ENCODE results near the gene PCBP3.

PCBP3 gene

DNA sequence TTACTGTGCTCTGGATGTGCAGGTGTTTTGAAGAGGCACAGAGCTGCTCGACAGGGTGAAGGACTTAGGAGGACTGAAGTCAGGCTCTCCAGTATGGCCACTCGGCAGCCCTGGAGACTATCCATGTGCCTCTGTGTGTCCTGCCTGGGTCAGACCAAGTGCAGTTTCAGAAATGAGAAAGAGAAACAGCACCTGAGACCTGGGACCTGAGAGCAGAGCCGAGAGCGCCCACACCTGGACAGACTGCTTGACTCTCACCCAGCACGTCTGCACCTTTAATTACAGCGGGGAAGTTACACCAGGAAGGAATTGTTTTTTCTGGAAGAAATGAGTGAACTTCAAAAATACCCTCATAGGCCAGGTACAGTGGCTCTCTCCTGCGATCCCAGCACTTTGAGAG is 278.4 kb downstream of the PCBP3 start:
- H3K27ac ChIP-seq, result no peak overlapping the region
- TF ChIP-seq, protein P1, sequence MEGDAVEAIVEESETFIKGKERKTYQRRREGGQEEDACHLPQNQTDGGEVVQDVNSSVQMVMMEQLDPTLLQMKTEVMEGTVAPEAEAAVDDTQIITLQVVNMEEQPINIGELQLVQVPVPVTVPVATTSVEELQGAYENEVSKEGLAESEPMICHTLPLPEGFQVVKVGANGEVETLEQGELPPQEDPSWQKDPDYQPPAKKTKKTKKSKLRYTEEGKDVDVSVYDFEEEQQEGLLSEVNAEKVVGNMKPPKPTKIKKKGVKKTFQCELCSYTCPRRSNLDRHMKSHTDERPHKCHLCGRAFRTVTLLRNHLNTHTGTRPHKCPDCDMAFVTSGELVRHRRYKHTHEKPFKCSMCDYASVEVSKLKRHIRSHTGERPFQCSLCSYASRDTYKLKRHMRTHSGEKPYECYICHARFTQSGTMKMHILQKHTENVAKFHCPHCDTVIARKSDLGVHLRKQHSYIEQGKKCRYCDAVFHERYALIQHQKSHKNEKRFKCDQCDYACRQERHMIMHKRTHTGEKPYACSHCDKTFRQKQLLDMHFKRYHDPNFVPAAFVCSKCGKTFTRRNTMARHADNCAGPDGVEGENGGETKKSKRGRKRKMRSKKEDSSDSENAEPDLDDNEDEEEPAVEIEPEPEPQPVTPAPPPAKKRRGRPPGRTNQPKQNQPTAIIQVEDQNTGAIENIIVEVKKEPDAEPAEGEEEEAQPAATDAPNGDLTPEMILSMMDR (IDR thresholded peaks at IDR 0.05), result peak; percentile 6; the same call in 1 of the 2 replicates
- no peak for TF ChIP-seq ZFX (IDR thresholded peaks at IDR 0.05; ENCODE audit: borderline replicate concordance)

GRCh38 chr21:45922648-45923047 is 279.1 kb downstream of the PCBP3 start:
- TF ChIP-seq, protein P1 (IDR thresholded peaks at IDR 0.05), result no peak
- TF ChIP-seq ZFX (IDR thresholded peaks at IDR 0.05; ENCODE audit: borderline replicate concordance), result no peak

GRCh38 chr21:45923146-45923545 is 279.6 kb downstream of the PCBP3 start:
- no peak overlapping the region for H3K27ac ChIP-seq
- TF ChIP-seq, protein P1 (IDR thresholded peaks at IDR 0.05), result peak; percentile 74
- no peak for TF ChIP-seq ZFX (IDR thresholded peaks at IDR 0.05; ENCODE audit: borderline replicate concordance)

More at GRCh38 chr21:45922648-45923047, 279.1 kb downstream of the PCBP3 start:
- H3K27ac ChIP-seq, result no peak overlapping the region

GRCh38 chr21:45926281-45926680 is 282.8 kb downstream of the PCBP3 start:
- H3K27ac ChIP-seq, result no peak overlapping the region
- TF ChIP-seq, protein P1 (IDR thresholded peaks at IDR 0.05), result peak; percentile 12; the same call in 1 of the 2 replicates
- TF ChIP-seq ZFX (IDR thresholded peaks at IDR 0.05; ENCODE audit: borderline replicate concordance), result no peak

- no peak overlapping the region for H3K27ac ChIP-seq
- TF ChIP-seq, protein P1 (IDR thresholded peaks at IDR 0.05), result no peak
- no peak for TF ChIP-seq ZFX (IDR thresholded peaks at IDR 0.05; ENCODE audit: borderline replicate concordance)
These were observed 283.5 kb downstream of the PCBP3 start for GRCh38 chr21:45927032-45927431.

DNA sequence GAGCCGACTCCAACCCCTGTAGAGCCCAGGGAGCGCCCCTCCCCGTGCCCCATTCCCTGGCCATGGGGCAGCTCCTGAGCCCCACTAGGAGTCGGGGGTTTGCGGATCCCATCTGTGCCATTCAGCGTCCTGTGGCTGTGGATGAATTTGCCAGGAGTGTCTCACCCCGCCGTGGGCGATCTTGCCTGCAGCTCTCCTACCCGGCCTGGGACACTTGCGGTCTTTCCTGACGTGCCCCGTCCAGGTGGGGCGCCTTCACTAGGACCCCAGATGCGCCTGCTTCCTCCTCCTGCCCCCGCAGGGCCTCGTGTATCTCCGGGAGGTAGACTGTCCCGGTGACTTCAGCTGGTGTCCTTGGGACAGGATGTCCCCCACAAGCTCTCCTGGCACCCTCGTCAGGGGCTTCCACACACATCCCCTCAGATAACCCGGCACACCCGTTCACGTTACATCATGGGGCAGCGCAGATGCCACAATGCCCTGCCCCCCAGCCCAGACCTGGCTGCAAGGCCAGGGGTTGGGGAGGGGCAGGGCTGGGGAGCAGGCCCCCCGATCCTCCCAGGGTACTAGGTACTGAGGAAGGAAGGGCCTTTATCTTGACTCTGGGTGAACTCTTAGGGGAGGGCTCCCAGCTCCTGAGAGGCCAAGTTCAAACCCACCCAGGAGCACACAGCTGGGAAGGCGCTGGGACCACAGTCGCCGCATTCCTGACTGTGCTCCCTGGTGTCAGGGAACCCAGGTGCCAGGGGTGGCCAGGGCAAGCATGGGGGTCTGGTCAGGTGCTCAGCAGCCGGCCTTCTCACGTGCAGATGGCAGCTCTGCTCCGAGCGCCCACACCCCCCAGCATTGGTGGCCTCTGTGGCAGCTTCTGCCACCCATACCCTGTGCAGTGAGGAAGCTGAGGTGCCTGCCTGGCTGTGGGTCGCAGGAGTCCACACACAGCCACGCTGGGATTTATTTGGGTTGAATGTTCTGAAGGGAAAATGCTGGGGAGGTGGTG is 284.6 kb downstream of the PCBP3 start:
- H3K27ac ChIP-seq, result no peak overlapping the region
- TF ChIP-seq, protein P1 (IDR thresholded peaks at IDR 0.05), result no peak
- TF ChIP-seq ZFX (IDR thresholded peaks at IDR 0.05; ENCODE audit: borderline replicate concordance), result no peak

- TF ChIP-seq ZFX (IDR thresholded peaks at IDR 0.05; ENCODE audit: borderline replicate concordance), result no peak
- TF ChIP-seq, protein P1 (IDR thresholded peaks at IDR 0.05), result no peak
- H3K27ac ChIP-seq, result no peak overlapping the region
These were observed 285.9 kb downstream of the PCBP3 start for GRCh38 chr21:45929449-45929848.

Data from 22Rv1 (cell line).